Inferior parietal cortex (tissue), 1 donor: ENCODE measurements around the gene SUPT3H.
A peak's percentile ranks its signal among the peaks of the same experiment; 100 is the strongest.

ENCODE experiments used
- DNase-seq: peaks from one replicate; pipeline ENCODE4 v3.0.0-alpha.2; 2016; ENCODE audit errors: extremely low spot score

The SUPT3H gene

GRCh38 chr6:45003387-45003786 lies 374.3 kb downstream of the SUPT3H start:
- DNase-seq: no peak

DNA sequence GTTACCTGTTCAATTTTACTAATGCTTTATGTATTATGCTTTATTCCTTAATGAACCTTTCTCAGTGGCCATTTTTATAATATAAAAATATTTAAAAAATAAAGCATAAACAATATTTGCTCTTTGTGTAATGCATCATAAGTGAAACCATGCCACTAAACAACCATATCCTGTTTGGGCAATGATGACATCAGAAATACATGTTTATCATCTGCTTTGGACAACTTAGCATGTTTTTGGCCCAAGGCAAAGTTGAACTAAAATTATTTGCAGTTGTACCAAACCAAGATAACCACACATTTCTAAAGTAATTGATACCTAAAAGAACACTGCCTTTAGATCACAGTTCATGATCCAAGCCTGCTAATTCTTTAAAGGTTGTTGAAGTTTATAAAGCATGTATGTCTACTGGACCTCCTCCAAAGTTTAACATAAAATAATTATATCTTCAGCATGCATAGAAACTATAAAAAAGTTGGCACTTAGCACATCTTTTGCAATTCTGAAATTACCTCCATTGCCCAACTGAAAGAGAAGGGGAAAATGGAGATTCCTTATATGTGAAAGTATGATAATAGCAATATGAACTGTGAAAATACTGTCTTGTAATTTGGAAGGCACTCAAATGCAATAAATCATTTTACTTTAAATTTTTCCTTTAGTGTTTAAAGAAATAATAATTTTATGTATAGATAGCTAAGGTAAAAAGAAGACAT lies 375.2 kb downstream of the SUPT3H start:
- no peak for DNase-seq

- no peak for DNase-seq
These were observed 376.1 kb downstream of the SUPT3H start for GRCh38 chr6:45001663-45002062.

- DNase-seq: no peak
These were observed 376.9 kb downstream of the SUPT3H start for GRCh38 chr6:45000833-45001232.

DNA sequence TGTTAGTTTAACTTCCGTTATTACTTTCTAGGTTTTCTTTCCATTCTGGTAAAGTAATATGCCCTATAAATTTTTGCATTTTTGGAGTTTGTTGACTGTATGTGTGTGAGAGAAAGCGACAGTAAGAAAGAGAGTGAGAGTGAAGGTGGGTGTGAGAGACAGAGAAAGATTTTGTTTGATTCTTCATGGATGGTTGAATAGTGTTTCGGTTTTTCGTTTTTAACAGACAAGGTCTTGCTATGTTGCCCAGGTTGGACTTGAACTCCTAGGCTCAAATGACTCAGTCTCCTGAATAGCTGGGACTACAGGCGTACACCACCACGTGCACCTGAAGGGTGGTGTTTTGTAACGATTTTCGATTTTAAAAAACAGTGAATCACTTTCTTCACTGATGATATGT lies 378.7 kb downstream of the SUPT3H start:
- no peak for DNase-seq

DNA sequence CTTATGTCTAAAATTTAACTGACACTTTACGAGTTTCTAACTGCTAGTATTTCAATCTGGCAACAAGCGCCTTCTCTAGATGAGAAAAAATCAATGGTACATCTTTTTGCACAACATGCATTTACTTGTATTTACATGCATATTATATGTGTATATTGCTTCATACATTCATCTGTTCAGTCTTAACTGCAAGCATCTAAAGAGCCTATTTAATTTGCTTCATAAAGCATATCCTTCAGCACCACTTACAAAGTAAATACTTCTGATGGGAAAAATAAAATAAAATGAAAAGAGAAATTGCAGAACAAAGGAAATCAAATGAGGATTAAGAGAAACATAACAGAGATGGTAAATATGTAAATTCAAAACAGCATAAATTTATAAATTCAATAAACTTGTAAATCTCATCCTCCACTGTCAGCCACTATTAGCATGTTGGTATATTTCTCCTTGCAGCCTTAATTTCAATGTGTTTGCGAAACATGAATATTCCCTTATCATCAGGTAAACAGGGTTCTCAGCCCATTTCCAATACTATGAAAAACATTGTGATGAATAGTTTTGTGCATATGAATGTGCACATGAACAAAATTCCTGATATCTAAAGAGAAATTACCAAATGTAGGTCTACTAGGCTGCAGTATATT lies 382.1 kb downstream of the SUPT3H start:
- no peak for DNase-seq

DNA sequence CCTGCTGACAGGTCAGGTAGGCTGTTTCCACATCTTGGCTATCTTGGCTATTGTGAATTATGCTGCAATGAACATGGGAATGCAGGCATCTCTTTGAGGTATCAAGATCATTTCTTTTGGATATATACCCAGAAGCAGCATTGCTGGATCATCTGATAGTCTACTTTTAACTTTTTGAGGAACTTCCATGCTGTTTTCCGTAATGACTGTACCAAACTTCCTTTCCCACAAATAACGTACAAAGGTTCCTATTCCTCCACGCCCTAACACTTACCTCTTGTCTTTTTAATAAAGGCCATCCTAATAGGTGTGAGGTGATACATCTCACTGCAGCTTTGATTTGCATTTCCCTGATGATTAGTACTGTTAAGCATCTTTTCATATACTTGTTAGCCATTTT lies 388.3 kb downstream of the SUPT3H start:
- DNase-seq: no peak

- DNase-seq: no peak
These were observed 392.7 kb downstream of the SUPT3H start for GRCh38 chr6:44985006-44985405.

DNA sequence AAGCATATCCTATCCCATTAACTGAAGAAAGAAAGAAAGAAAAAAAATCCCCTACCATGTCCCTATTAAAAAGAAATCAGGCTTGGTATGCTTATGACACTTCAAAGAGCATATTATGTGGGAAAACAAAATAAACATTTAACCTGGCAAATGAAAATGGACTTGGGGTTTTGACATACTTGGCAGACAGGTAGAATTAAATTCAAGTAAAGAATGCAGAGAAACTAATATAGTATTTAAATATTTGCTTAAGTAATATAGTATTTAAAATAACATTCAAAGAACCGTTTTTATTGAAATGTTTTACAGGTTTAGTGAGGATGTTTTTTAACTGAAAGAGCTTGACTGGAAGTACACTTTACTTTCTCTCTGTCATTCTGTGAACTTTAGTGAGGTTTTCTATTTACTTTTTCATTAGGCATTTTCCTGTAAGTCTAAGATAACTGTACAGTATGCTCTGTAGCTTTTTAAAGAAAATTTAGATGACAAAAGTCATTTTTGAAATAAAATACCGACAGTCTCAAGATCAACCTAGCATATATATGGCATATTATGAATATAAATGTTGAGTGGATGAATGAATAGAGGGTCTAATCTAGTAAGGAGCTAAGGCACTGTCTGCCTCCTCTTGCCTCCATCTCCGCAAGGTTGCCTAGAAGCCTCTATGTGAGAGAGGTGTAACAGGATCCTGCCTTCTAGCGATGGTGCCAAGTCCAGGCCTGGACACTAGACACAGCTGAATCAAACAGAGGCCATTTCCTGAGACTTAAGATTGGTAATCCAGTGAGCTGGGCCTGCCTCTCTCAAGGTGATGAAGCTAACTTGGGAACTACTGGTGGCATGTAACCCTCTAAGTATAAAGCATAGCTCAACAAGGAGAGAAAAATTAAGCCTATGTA lies 394.0 kb downstream of the SUPT3H start:
- DNase-seq: no peak

GRCh38 chr6:44980841-44981240 lies 396.9 kb downstream of the SUPT3H start:
- DNase-seq: no peak

DNA sequence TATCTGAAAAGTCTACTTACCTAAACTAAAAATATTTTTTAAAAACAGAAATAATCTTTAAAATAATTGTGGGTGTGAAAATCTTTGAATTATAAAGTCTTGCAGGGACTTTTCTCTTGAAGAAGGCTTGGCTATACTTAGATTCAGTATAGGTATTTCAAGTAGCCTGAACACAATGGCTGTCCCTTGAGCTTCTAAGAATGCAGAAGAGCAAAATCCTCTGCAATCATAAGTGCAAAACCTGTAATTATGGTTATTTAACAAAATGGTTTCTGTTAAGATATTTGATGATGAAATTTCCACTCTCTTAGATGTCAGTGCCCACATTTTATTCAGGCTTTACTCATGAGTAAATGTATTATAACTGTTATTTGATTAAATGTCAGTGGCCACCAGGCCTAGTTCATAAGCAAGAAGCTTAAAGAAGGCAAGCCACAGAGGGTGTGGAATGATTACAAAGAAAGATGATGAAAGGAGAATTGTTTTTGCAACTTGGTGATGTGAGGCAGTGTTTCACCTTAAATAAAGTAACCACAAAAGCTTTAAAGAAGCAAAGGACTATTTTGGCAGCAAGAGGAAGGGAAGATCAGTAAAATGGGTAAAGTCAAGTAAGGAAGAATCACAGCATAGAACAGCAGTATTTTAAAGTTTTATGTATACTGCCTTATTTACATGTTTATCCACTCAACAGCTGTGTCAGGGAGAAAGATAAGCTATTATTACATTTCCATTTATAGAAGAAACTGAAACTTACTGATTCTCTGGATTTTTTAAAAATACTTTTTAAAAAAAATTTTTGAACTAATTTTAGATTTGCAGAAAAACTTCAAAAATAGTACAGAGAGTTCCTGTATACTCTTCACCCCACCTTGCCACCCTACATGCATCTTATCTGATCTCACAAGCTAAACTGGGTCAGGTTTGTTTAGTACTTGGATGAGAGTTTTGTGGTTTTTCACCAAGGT lies 400.8 kb downstream of the SUPT3H start:
- no peak for DNase-seq

- DNase-seq: no peak
These were observed 403.2 kb downstream of the SUPT3H start for GRCh38 chr6:44974511-44974910.

DNA sequence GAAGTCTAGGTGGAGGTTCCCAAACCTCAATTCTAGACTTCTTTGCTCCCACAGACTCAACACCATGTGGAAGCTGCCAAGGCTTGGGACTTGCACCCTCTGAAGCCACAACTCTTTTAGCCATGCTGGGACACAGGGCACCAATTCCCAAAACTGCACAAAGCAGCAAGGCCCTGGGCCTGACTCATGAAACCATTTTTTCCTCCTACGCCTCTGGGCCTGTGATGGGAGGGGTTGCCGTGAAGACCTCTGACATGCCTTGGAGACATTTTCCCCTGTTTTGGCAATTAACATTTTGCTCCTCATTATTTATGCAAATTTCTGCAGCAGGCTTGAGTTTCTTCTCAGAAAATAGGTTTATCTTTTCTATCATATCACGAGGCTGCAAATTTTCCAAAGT lies 405.0 kb downstream of the SUPT3H start:
- DNase-seq: no peak

DNA sequence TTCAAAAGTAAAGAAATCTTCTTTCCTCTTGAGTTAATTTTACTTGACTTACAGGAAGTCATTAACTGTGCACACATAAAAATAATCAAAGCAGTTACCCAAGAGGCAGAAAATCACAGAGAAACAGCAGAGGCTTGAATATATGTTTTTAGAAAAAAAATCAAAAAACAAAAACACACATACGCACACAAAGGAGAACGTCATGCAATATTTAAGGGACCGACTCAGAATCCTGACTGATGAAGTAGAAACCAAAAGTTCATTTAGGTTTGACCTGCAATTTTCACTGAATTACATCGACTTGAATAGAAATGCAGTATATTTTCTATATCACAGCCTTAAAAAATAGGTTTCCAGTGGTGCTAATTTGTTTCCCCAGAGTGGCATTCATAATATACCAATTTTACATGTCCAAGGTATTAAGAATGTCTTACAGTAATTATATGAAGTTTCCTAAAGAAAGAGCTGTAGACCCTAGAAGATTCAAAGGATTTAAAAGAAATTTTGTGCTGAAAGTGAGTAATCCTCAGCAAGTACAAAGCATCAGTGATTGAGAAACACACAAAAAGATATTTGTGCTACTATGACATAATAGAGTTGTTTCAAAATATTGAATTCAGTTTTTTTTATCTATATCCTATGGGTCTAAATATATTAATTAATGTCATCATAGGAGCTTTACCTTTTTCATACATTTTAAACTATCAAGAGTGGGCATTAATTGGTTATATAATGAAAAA lies 408.1 kb downstream of the SUPT3H start:
- DNase-seq: no peak

DNA sequence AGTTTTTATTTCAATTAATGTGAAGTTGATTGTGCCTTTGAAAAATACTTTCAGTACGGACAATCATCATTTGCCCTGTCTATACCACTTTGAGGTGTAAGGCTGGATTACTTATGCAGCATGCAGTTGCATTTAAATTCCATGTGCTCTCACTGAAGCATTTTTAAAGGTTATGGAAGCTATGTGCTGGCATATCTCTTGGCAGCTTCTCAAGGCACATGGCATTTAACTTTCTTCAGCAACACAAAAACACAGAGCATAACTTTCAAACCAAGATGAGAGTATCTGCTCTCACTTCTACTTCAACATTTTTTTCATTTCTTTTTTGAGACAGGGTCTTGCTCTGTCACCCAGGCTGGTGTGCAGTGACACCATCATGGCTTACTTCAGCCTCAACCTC lies 410.3 kb downstream of the SUPT3H start:
- no peak for DNase-seq

- peak; percentile 22 for DNase-seq
These were observed 411.2 kb downstream of the SUPT3H start for GRCh38 chr6:44966449-44967092.

DNA sequence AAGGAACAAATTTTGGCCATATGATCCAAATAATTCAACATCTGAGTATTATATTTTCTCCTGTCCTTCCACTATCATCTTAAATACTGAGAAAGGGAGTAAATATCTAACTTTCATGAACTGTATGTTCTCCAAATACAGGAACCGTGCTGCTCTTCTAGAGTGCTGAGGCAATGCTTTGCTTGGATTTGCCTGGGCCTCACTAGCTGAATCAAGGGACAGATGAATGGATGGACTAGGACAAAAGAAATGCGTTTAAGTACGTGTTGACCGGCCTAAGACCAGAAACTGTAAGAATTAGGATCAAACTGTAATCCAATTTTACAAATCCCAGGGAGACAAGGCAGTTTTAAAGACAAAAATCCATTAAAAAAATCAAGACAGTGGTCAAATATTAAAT lies 412.0 kb downstream of the SUPT3H start:
- DNase-seq: no peak

DNA sequence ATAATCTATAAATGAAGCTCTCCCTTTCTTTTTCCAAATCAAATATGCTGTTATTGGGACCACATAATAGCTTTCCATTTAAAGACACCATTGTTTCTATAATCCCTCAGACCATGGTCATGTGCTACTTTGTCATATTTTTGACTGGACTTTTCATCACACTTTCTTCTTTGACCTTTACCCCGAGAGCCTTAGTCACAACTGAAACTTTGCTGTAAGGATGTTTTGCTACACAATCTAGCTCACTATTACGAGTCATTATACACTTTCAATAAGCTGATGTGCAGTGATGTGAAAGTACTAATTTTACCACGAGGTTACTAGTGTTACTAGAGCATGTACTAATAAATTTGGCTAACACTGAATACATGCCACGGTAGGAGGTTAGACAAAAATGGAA lies 416.8 kb downstream of the SUPT3H start:
- DNase-seq: no peak

GRCh38 chr6:44959651-44960050 lies 418.1 kb downstream of the SUPT3H start:
- DNase-seq: no peak

DNA sequence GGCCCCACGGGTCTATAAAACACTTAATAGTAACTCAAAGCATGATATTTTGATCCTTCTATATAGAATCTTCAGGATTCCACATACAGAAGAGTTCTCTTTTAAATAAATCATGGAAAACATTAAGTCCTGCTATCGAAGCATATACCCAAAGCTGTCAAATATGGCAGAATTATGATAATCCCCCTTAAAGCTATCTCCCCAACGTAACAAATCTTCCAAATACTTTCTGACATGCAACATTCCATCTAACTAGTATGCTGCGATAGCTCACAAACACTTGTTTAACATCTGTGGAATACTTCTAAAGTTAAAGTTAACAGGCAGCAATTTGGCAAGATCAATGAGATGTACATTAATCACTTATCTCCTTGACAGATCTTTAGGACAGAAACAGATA lies 420.6 kb downstream of the SUPT3H start:
- no peak for DNase-seq
